Stomach (tissue), 9 donors: ENCODE data around the gene TBCCD1. TPM values are rescaled to one million over a fixed set of nuclear protein-coding genes. Genes with fewer than 3 reads are reported as not detected.

Experiments used
- DNase-seq, 2 donors: peaks; one replicate each; pipeline versions ENCODE4 v3.0.0 to v3.0.0-alpha.2; 2013 to 2019
- H3K27ac ChIP-seq, 5 donors: fragments of 200-600 bp in 4 of 5; sonication (generic) in 4 of 5; one replicate each; pipeline ENCODE4 v1.5.1; 2013 to 2019; ENCODE audit warnings: mild to moderate bottlenecking in 1 of 5, moderate library complexity in 1 of 5
- H3K27me3 ChIP-seq, 3 donors: fragments of 200-600 bp; sonication (generic); one replicate each; pipeline ENCODE4 v1.5.1; 2017 to 2019; ENCODE audit warnings: mixed run types in 1 of 3
- H3K36me3 ChIP-seq, 4 donors: fragments of 200-600 bp; sonication (generic); 1 replicate in 3 of 4; 2 replicates in 1 of 4; pipeline ENCODE4 v1.5.1; 2016 to 2019
- H3K4me1 ChIP-seq, 4 donors: fragments of 200-600 bp; sonication (generic); one replicate each; pipeline ENCODE4 v1.5.1; 2016 to 2019
- H3K4me3 ChIP-seq, 4 donors: fragments of 200-600 bp; sonication (generic) in 3 of 4; one replicate each; pipeline ENCODE4 v1.5.1; 2016 to 2019; ENCODE audit warnings: mild to moderate bottlenecking in 1 of 4
- H3K9me3 ChIP-seq, 4 donors: fragments of 200-600 bp; sonication (generic); one replicate each; pipeline ENCODE4 v1.5.1; 2016 to 2019
- CTCF ChIP-seq, 7 experiments: fragments of 450-650 bp in 4 of 7; fragments of 200-600 bp in 3 of 7; sonication (generic) in 3 of 7; IDR thresholded peaks; one replicate each; pipeline ENCODE4 v1.5.1; 2016 to 2019; ENCODE audit warnings: antibody characterized with exemption in 7 of 7, control low read depth in 2 of 7, mild to moderate bottlenecking in 1 of 7
- EP300 ChIP-seq: sonication (generic); formaldehyde crosslinking; IDR thresholded peaks from one replicate; pipeline ENCODE4 v1.6.1; 2017; ENCODE audit warnings: antibody characterized with exemption
- POLR2A ChIP-seq, 4 donors: fragments of 450-650 bp; IDR thresholded peaks; one replicate each; pipeline ENCODE4 v1.6.1; 2016; ENCODE audit warnings: antibody characterized with exemption in 4 of 4, control low read depth in 2 of 4, mild to moderate bottlenecking in 1 of 4, moderate library complexity in 1 of 4
- POLR2AphosphoS5 ChIP-seq, 3 donors: sonication (generic); formaldehyde crosslinking; IDR thresholded peaks; one replicate each; pipeline ENCODE4 v1.6.1; 2016; ENCODE audit warnings: antibody characterized with exemption in 3 of 3
- WGBS, 5 donors: extraction: QIAGEN DNeasy Blood & Tissue Kit in 3 of 5; methylation state at CpG; one replicate each; pipeline versions ENCODE4 v1.1.5 to v1.1.7; 2013 to 2018; 5-methylcytosine and 5-hydroxymethylcytosine counted together
- intact Hi-C: fragments of 100-400 bp; cut with DNase I; formaldehyde crosslinking; loops from one replicate; pipeline ENCODE4 v1.15.1; 2023; ENCODE audit warnings: low total_unique reads
- polyA plus RNA-seq, 3 donors: library from polyadenylated mRNA; stranded (reverse); fragments of 200-250 nt; gene quantifications; one replicate each; pipeline ENCODE4 v1.2.3, GENCODE V29; 2013
- total RNA-seq, 5 donors: library from RNA; depleted of rRNA; stranded (reverse); fragments of >200 nt; gene quantifications; one replicate each; pipeline versions ENCODE4 v1.1.0 to v1.2.3, GENCODE V29; 2014 to 2016
- donor health status: healthy with polysubstance abuse.
- donor health status: Bipolar disorder and iron deficiency.
- donor health status: healthy.

TBCCD1 gene
- total and polyA plus RNA-seq, 8 donors, result 3.5 to 16.5 (median 7.6) TPM

DNA sequence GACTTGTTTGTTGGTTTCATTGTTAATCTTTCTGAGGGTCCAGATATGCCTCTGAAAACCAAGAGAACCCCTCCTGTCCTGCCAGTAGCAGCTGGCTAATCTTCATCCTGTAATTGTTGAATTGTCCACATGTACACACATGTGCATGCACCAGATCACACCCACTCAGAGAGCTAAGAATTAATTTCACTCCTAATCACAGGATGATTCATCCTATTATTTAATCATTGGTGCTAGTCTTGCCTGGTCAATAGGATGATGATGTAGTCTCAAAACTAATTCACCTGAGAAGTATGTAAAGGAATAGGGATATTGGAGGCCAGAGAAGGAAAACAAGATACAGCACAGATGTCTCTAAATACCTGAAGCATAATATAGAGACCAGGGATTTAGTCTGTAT lies 37.9 kb upstream of the TBCCD1 start:
- Histone ChIP-seq H3K27ac (peak overlapping the region in 1 of 5 donors; percentile 21), H3K4me3 (no peak overlapping the region), H3K36me3 (no peaks in the 10 kb centered on the region), H3K27me3 (no peaks in the 10 kb centered on the region), H3K4me1 (peaks cover 0 to 10% (median 3%) of the 10 kb centered on the region in 4 donors), H3K9me3 (no peaks in the 10 kb centered on the region)
- TF ChIP-seq CTCF (IDR thresholded peaks at IDR 0.05) (no peak), POLR2AphosphoS5 (IDR thresholded peaks at IDR 0.05) (no peak), POLR2A (IDR thresholded peaks at IDR 0.05) (no peak), EP300 (no peak)
- DNase-seq, result no peak
- intact Hi-C loops, result no loop called here

- Histone ChIP-seq H3K9me3 (no peaks in the 10 kb centered on the region), H3K36me3 (no peaks in the 10 kb centered on the region), H3K27me3 (no peaks in the 10 kb centered on the region), H3K4me1 (peaks cover 0 to 10% (median 3%) of the 10 kb centered on the region in 4 donors), H3K27ac (no peak overlapping the region), H3K4me3 (no peak overlapping the region)
- WGBS, 5 donors, result 73 to 85% (median 82%) methylated on average over 7 of the region's 7 CpGs
- no peak for DNase-seq
- no peak for TF ChIP-seq CTCF (IDR thresholded peaks at IDR 0.05)
- TF ChIP-seq EP300, result no peak
- TF ChIP-seq POLR2AphosphoS5 (IDR thresholded peaks at IDR 0.05), result no peak
- TF ChIP-seq POLR2A (IDR thresholded peaks at IDR 0.05), result no peak
- intact Hi-C loops, result no loop called here
Observed at GRCh38 chr3:186603159-186603558, 36.0 kb upstream of the TBCCD1 start.

- Histone ChIP-seq H3K27ac (no peak overlapping the region), H3K36me3 (no peaks in the 10 kb centered on the region), H3K9me3 (no peaks in the 10 kb centered on the region), H3K4me1 (peaks cover 0 to 6% (median under 1%) of the 10 kb centered on the region in 4 donors), H3K4me3 (no peak overlapping the region), H3K27me3 (no peaks in the 10 kb centered on the region)
- WGBS, 5 donors, result 58 to 71% (median 67%) methylated on average over 3 of the region's 3 CpGs
- intact Hi-C loops, result no loop called here
- no peak for DNase-seq
- TF ChIP-seq CTCF (IDR thresholded peaks at IDR 0.05), result no peak
- TF ChIP-seq POLR2AphosphoS5 (IDR thresholded peaks at IDR 0.05), result no peak
- no peak for TF ChIP-seq POLR2A (IDR thresholded peaks at IDR 0.05)
- TF ChIP-seq EP300, result no peak
Observed at GRCh38 chr3:186600896-186601295, 33.8 kb upstream of the TBCCD1 start.

DNA sequence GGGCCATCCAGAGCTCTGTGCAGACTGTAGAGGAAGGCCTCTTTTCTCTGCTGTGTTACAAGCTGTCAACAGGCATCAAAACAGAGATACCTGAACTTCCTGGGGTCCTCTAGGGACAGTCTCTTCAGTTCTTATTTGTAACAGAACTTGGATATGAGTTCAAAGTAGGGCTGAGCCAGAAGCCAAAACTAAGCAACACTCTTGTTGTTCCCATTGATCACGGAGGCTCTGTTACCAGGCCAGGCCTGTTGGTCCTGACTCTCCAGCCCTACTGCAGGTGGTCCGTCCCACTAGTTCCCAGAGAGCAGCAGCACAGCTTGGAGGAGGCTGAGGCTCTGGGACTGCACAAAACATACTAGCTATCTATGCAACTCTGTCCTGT lies 32.6 kb upstream of the TBCCD1 start:
- TF ChIP-seq POLR2A (IDR thresholded peaks at IDR 0.05) (no peak), CTCF (IDR thresholded peaks at IDR 0.05) (no peak), POLR2AphosphoS5 (IDR thresholded peaks at IDR 0.05) (no peak), EP300 (no peak)
- H3K27me3 ChIP-seq, result no peaks in the 10 kb centered on the region
- H3K4me1 ChIP-seq, result no peaks in the 10 kb centered on the region
- no peak overlapping the region for H3K4me3 ChIP-seq
- intact Hi-C loops, result no loop called here
- H3K36me3 ChIP-seq, result no peaks in the 10 kb centered on the region
- no peaks in the 10 kb centered on the region for H3K9me3 ChIP-seq
- 90 to 100% (median 95%) methylated on average over 2 of the region's 2 CpGs for WGBS, 5 donors
- DNase-seq, result no peak
- no peak overlapping the region for H3K27ac ChIP-seq
